Measurements from ENCODE around the gene TFEB. TPM values are rescaled to one million over a fixed set of nuclear protein-coding genes. Genes with fewer than 3 reads are reported as not detected.

The TFEB gene
- total and polyA plus RNA-seq, 2 donors (not counting 3 experiments of a cell fraction or from before 2014, with no cell fraction given), result 4.9 to 6.6 TPM

GRCh38 chr6:41683523-41684310 lies 51.7 kb downstream of the TFEB start:
- Histone ChIP-seq H3K27me3 (ENCODE audit: control insufficient read depth in 2 of 2, insufficient read depth in 2 of 2, low read length in 2 of 2) (no peaks in the 10 kb centered on the region), H4K20me1 (replicated peaks; ENCODE audit: control insufficient read depth, extremely low read depth, insufficient read depth, low read length) (no peaks in the 10 kb centered on the region), H3K9me1 (replicated peaks; ENCODE audit: control insufficient read depth, extremely low read depth, insufficient read depth, low read length) (no peaks in the 10 kb centered on the region), H3K9ac (replicated peaks; ENCODE audit: extremely low read depth, insufficient read depth, low read length) (peak overlapping the region; percentile 54), H3K9me3 (replicated peaks; ENCODE audit: control insufficient read depth, insufficient read depth, low read length) (no peaks in the 10 kb centered on the region), H3K4me1 (ENCODE audit: control insufficient read depth, extremely low read depth, insufficient read depth, low read length) (peaks cover 8% of the 10 kb centered on the region), H3K4me2 (ENCODE audit: insufficient read depth, low read length) (peak overlapping the region; percentile 64), H3K79me2 (ENCODE audit: control insufficient read depth, insufficient read depth, low read length) (no peaks in the 10 kb centered on the region), H3K27ac (ENCODE audit: insufficient read depth, low read depth, low read length) (no peak overlapping the region), H2AFZ (ENCODE audit: low read depth, low read length) (peak overlapping the region; percentile 95), H3K4me3 (replicated peaks in 1 of 3; ENCODE audit: insufficient read depth in 1 of 3, low read depth in 1 of 3, low read length in 3 of 3) (peak overlapping the region in 1 of 3 experiments; percentile 35), H3K36me3 (ENCODE audit: control insufficient read depth in 2 of 2, extremely low read depth in 1 of 2, insufficient read depth in 2 of 2, low read length in 2 of 2) (no peaks in the 10 kb centered on the region)
- dilution Hi-C loops (cut with MboI; ENCODE audit: extremely low pct_ligation_motif_present, low sequenced_read_pairs) (no loop called here), intact Hi-C loops (cut with micrococcal nuclease) (loop anchor here (1.0 to 2.0 kb wide), 3 partner anchors 91 to 314 kb away; no protein-coding TSS in a partner anchor)
- TF ChIP-seq EZH2 (IDR thresholded peaks at IDR 0.05; ENCODE audit: borderline replicate concordance, low read depth, low read length, severe bottlenecking) (no peak), GATA2 (IDR thresholded peaks at IDR 0.05; ENCODE audit: insufficient read depth, insufficient read length, low read depth, low read length) (no peak), POLR2A (IDR thresholded peaks at IDR 0.05; ENCODE audit: low read depth, low read length) (no peak), MYC (IDR thresholded peaks at IDR 0.05; ENCODE audit: low read depth, low read length) (no peak), MAX (IDR thresholded peaks at IDR 0.05; ENCODE audit: insufficient read depth, insufficient read length) (peak; percentile 38), CTCF (IDR thresholded peaks at IDR 0.05; ENCODE audit: extremely low read depth in 1 of 2, insufficient read depth in 1 of 2, low read depth in 1 of 2, low read length in 2 of 2) (peak; percentile 88 to 97), JUN (IDR thresholded peaks at IDR 0.05; ENCODE audit: borderline replicate concordance, insufficient read depth, insufficient read length, low read depth) (no peak), POLR2AphosphoS5 (IDR thresholded peaks at IDR 0.05; ENCODE audit: insufficient read depth, low read depth, low read length) (no peak)
- CTCF ChIA-PET, result interaction anchor here (0.6 to 4.2 kb wide), 43 partner anchors 9 to 377 kb away, joined by 3 to 92 read pairs (median 5); partner anchors contain the start of gene TOMM6
- DNase-seq (ENCODE audit: low read depth, low spot score) (peak; percentile 64), FAIRE-seq (peak; percentile 80)
- POLR2A ChIA-PET, result no interaction called here
- BruUV-seq (replicated peaks), result no TSS peak

Data from endothelial cell of umbilical vein (primary cell).